ENCODE measurements around the gene ZNF547.

ZNF547 gene

DNA sequence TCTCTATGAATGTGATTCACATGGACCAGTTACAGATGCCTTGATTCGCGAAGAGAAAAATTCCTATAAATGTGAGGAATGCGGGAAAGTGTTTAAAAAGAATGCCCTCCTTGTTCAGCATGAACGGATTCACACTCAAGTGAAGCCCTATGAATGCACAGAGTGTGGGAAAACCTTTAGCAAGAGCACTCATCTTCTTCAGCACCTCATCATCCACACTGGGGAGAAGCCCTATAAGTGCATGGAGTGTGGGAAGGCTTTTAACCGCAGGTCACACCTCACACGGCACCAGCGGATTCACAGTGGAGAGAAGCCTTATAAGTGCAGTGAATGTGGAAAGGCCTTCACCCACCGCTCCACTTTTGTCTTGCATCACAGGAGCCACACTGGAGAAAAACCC is 35.4 kb upstream of the ZNF547 start:
- TF ChIP-seq FOXP2 (optimal IDR thresholded peaks at IDR 0.05; ENCODE audit: borderline replicate concordance, extremely low read depth, extremely low read length, insufficient read depth) (no peak), POLR2AphosphoS5 (IDR thresholded peaks at IDR 0.05; ENCODE audit: low read depth, low read length) (no peak), TAF1 (IDR thresholded peaks at IDR 0.05; ENCODE audit: borderline replicate concordance, insufficient read depth, low read length) (no peak), SIN3A (IDR thresholded peaks at IDR 0.05; ENCODE audit: borderline replicate concordance, insufficient read depth, low read length) (no peak)
- TF ChIP-seq, protein P1, sequence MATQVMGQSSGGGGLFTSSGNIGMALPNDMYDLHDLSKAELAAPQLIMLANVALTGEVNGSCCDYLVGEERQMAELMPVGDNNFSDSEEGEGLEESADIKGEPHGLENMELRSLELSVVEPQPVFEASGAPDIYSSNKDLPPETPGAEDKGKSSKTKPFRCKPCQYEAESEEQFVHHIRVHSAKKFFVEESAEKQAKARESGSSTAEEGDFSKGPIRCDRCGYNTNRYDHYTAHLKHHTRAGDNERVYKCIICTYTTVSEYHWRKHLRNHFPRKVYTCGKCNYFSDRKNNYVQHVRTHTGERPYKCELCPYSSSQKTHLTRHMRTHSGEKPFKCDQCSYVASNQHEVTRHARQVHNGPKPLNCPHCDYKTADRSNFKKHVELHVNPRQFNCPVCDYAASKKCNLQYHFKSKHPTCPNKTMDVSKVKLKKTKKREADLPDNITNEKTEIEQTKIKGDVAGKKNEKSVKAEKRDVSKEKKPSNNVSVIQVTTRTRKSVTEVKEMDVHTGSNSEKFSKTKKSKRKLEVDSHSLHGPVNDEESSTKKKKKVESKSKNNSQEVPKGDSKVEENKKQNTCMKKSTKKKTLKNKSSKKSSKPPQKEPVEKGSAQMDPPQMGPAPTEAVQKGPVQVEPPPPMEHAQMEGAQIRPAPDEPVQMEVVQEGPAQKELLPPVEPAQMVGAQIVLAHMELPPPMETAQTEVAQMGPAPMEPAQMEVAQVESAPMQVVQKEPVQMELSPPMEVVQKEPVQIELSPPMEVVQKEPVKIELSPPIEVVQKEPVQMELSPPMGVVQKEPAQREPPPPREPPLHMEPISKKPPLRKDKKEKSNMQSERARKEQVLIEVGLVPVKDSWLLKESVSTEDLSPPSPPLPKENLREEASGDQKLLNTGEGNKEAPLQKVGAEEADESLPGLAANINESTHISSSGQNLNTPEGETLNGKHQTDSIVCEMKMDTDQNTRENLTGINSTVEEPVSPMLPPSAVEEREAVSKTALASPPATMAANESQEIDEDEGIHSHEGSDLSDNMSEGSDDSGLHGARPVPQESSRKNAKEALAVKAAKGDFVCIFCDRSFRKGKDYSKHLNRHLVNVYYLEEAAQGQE (IDR thresholded peaks at IDR 0.05; ENCODE audit: insufficient read depth in 1 of 2, low read depth in 2 of 2, low read length in 2 of 2) = no peak

DNA sequence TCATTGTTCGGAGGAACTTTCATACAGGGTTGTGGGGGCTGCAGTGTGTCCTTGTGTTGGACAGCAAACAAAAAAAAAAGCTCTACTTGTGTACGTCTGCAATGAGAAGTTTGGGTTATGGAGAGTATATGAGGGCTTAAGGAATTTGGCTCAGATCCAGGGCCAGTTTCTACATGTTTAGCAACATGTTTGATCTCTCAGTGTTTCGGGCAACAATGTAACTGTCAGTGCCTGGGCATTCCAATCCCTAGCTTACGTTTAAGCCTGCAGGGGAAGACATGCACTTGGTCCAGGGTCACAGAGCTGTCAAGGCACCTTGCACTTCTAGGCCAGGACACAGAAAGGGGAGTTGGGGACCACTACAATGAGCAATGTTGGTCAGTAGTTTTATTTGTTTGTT is 29.2 kb upstream of the ZNF547 start:
- TF ChIP-seq TAF1 (IDR thresholded peaks at IDR 0.05; ENCODE audit: borderline replicate concordance, insufficient read depth, low read length) (no peak), FOXP2 (optimal IDR thresholded peaks at IDR 0.05; ENCODE audit: borderline replicate concordance, extremely low read depth, extremely low read length, insufficient read depth) (no peak), SIN3A (IDR thresholded peaks at IDR 0.05; ENCODE audit: borderline replicate concordance, insufficient read depth, low read length) (no peak)
- TF ChIP-seq, protein P1 (IDR thresholded peaks at IDR 0.05; ENCODE audit: insufficient read depth in 1 of 2, low read depth in 2 of 2, low read length in 2 of 2) = no peak

DNA sequence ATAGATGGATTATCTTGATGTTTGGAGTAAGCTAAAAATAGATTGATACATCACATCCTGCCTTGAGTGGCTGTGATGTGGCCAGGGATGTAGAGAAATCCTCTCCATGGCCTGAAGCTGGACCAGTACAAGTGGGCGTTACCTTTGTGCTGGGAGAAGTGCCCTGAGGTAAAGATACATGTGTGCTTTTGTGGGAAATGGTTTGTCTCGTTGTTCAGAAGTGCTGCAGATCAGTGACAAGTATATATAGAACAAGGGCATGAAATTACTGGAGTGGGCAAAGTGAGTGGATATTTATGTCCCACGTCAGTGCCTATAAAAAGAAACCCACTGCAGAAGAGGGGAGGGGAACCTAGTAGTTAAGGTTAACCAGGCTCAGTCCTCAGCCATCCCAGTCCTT is 24.5 kb upstream of the ZNF547 start:
- TF ChIP-seq FOXP2 (optimal IDR thresholded peaks at IDR 0.05; ENCODE audit: borderline replicate concordance, extremely low read depth, extremely low read length, insufficient read depth) = no peak
- TF ChIP-seq POLR2AphosphoS5 (IDR thresholded peaks at IDR 0.05; ENCODE audit: low read depth, low read length) = no peak
- TF ChIP-seq SIN3A (IDR thresholded peaks at IDR 0.05; ENCODE audit: borderline replicate concordance, insufficient read depth, low read length) = no peak
- TF ChIP-seq, protein P1 (IDR thresholded peaks at IDR 0.05; ENCODE audit: insufficient read depth in 1 of 2, low read depth in 2 of 2, low read length in 2 of 2) = no peak
- TF ChIP-seq TAF1 (IDR thresholded peaks at IDR 0.05; ENCODE audit: borderline replicate concordance, insufficient read depth, low read length) = no peak

DNA sequence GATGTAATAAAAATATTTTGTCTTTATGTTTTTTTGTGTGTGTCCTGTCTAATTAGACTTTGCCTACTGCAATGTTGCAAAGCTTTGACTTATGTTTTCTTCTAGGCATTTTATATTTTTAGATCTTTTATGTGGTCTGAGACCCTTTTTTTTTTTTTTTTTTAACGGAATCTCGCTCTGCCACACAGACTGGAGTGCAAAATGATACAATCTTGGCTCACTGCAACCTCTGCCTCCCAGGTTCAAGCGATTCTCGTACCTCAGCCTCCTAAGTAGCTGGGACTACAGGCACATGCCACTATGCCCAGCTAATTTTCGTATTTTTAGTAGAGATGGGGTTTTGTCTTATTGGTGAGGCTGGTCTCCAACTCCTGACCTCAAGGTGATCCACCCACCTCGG is 20.8 kb upstream of the ZNF547 start:
- TF ChIP-seq, protein P1 (IDR thresholded peaks at IDR 0.05; ENCODE audit: insufficient read depth in 1 of 2, low read depth in 2 of 2, low read length in 2 of 2) = no peak
- TF ChIP-seq SIN3A (IDR thresholded peaks at IDR 0.05; ENCODE audit: borderline replicate concordance, insufficient read depth, low read length) (no peak), POLR2AphosphoS5 (IDR thresholded peaks at IDR 0.05; ENCODE audit: low read depth, low read length) (no peak), TAF1 (IDR thresholded peaks at IDR 0.05; ENCODE audit: borderline replicate concordance, insufficient read depth, low read length) (no peak), FOXP2 (optimal IDR thresholded peaks at IDR 0.05; ENCODE audit: borderline replicate concordance, extremely low read depth, extremely low read length, insufficient read depth) (no peak)

DNA sequence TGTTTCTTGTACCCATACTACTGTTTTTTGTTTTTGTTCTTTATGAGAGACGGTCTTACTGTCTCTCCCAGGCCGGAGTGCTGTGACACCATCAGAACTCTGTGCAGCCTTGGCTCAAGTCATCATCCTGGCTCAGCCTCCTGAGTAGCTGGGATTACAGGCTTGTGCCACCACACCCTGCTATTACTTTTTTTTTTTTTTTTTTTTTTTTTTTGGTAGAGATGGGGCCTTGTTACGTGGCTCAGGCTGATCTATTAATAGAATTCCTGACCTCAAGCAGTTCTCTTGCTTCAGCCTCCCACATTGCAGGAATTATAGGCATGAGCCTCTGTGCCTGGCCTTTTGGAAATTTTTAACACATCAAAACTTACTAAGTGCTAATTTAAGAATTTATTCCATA is 15.2 kb upstream of the ZNF547 start:
- TF ChIP-seq SIN3A (IDR thresholded peaks at IDR 0.05; ENCODE audit: borderline replicate concordance, insufficient read depth, low read length) (no peak), TAF1 (IDR thresholded peaks at IDR 0.05; ENCODE audit: borderline replicate concordance, insufficient read depth, low read length) (no peak), FOXP2 (optimal IDR thresholded peaks at IDR 0.05; ENCODE audit: borderline replicate concordance, extremely low read depth, extremely low read length, insufficient read depth) (no peak), POLR2AphosphoS5 (IDR thresholded peaks at IDR 0.05; ENCODE audit: low read depth, low read length) (no peak)
- TF ChIP-seq, protein P1 (IDR thresholded peaks at IDR 0.05; ENCODE audit: insufficient read depth in 1 of 2, low read depth in 2 of 2, low read length in 2 of 2) = no peak
